ENCODE measurements around the gene HOXC9.
A peak's percentile ranks its signal among the peaks of the same experiment; 100 is the strongest.

Gene HOXC9

DNA sequence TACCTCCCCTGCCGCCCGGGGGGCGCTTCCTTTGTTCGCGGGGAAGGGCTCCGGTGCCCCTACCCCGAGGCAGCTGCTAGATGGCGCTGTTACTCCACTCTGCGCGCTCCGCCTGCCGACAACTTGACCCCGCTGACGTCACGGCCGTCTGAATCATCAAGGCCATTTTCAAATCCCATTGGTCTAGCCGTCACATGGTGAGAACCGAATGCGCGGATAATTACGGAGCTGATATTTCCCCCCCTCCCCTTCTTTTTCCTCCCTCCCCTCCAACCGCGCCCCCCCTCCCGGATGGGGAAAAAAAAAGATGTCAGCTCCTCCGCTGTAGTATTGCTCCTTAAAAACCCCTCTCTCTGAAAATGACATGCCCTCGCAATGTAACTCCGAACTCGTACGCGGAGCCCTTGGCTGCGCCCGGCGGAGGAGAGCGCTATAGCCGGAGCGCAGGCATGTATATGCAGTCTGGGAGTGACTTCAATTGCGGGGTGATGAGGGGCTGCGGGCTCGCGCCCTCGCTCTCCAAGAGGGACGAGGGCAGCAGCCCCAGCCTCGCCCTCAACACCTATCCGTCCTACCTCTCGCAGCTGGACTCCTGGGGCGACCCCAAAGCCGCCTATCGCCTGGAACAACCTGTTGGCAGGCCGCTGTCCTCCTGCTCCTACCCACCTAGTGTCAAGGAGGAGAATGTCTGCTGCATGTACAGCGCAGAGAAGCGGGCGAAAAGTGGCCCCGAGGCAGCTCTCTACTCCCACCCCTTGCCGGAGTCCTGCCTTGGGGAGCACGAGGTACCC, 14.9 kb upstream of the HOXC9 start, which contains the start of gene HOXC10 (continued):
- TF ChIP-seq, protein P1, sequence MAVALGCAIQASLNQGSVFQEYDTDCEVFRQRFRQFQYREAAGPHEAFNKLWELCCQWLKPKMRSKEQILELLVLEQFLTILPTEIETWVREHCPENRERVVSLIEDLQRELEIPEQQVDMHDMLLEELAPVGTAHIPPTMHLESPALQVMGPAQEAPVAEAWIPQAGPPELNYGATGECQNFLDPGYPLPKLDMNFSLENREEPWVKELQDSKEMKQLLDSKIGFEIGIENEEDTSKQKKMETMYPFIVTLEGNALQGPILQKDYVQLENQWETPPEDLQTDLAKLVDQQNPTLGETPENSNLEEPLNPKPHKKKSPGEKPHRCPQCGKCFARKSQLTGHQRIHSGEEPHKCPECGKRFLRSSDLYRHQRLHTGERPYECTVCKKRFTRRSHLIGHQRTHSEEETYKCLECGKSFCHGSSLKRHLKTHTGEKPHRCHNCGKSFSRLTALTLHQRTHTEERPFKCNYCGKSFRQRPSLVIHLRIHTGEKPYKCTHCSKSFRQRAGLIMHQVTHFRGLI (tag by site-specific recombination; IDR thresholded peaks at IDR 0.05): no peak
- TF ChIP-seq, protein P2, sequence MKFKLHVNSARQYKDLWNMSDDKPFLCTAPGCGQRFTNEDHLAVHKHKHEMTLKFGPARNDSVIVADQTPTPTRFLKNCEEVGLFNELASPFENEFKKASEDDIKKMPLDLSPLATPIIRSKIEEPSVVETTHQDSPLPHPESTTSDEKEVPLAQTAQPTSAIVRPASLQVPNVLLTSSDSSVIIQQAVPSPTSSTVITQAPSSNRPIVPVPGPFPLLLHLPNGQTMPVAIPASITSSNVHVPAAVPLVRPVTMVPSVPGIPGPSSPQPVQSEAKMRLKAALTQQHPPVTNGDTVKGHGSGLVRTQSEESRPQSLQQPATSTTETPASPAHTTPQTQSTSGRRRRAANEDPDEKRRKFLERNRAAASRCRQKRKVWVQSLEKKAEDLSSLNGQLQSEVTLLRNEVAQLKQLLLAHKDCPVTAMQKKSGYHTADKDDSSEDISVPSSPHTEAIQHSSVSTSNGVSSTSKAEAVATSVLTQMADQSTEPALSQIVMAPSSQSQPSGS (tag by site-specific recombination; IDR thresholded peaks at IDR 0.05; ENCODE audit: low read depth): peak; percentile 96
- TF ChIP-seq ZNF571 (tag by site-specific recombination; IDR thresholded peaks at IDR 0.05) (no peak), ZNF416 (tag by site-specific recombination; IDR thresholded peaks at IDR 0.05) (no peak), ZNF501 (tag by site-specific recombination; IDR thresholded peaks at IDR 0.05) (no peak), ZSCAN16 (tag by site-specific recombination; IDR thresholded peaks at IDR 0.05) (no peak), ZNF530 (tag by site-specific recombination; IDR thresholded peaks at IDR 0.05; ENCODE audit: low read depth) (no peak), ZNF837 (tag by site-specific recombination; IDR thresholded peaks at IDR 0.05) (no peak), ZXDB (tag by site-specific recombination; IDR thresholded peaks at IDR 0.05) (peak; percentile 45; the same call in 1 of the 2 replicates), ZNF132 (tag by site-specific recombination; IDR thresholded peaks at IDR 0.05; ENCODE audit: borderline replicate concordance) (no peak), MZF1 (tag by site-specific recombination; IDR thresholded peaks at IDR 0.05; ENCODE audit: borderline replicate concordance) (no peak), ZNF549 (tag by site-specific recombination; IDR thresholded peaks at IDR 0.05) (no peak), ZNF600 (tag by site-specific recombination; IDR thresholded peaks at IDR 0.05) (no peak), ZNF155 (tag by site-specific recombination; IDR thresholded peaks at IDR 0.05) (no peak), ZNF701 (tag by site-specific recombination; IDR thresholded peaks at IDR 0.05) (no peak), ZNF112 (tag by site-specific recombination; IDR thresholded peaks at IDR 0.05) (no peak), ZNF426 (tag by site-specific recombination; IDR thresholded peaks at IDR 0.05) (no peak), ZNF629 (tag by site-specific recombination; IDR thresholded peaks at IDR 0.05) (peak; percentile 98), SALL2 (tag by site-specific recombination; IDR thresholded peaks at IDR 0.05; ENCODE audit: borderline replicate concordance) (no peak), ZNF76 (tag by site-specific recombination; IDR thresholded peaks at IDR 0.05; ENCODE audit: borderline replicate concordance, low read depth) (0 out of 2 replicates have a peak, but pooled peaks have one; percentile 40), ZSCAN30 (tag by site-specific recombination; IDR thresholded peaks at IDR 0.05) (0 out of 2 replicates have a peak, but pooled peaks have one; percentile 41), ZNF560 (tag by site-specific recombination; IDR thresholded peaks at IDR 0.05; ENCODE audit: borderline replicate concordance) (no peak), TSHZ1 (tag by site-specific recombination; IDR thresholded peaks at IDR 0.05; ENCODE audit: borderline replicate concordance) (0 out of 2 replicates have a peak, but pooled peaks have one; percentile 50), GFI1B (tag by site-specific recombination; IDR thresholded peaks at IDR 0.05) (no peak), ZNF777 (tag by site-specific recombination; IDR thresholded peaks at IDR 0.05; ENCODE audit: borderline replicate concordance) (no peak), ZNF324 (tag by site-specific recombination; IDR thresholded peaks at IDR 0.05) (no peak), ZNF18 (tag by site-specific recombination; IDR thresholded peaks at IDR 0.05) (no peak)
- TF ChIP-seq, protein P3, sequence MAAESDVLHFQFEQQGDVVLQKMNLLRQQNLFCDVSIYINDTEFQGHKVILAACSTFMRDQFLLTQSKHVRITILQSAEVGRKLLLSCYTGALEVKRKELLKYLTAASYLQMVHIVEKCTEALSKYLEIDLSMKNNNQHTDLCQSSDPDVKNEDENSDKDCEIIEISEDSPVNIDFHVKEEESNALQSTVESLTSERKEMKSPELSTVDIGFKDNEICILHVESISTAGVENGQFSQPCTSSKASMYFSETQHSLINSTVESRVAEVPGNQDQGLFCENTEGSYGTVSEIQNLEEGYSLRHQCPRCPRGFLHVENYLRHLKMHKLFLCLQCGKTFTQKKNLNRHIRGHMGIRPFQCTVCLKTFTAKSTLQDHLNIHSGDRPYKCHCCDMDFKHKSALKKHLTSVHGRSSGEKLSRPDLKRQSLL (tag by site-specific recombination; IDR thresholded peaks at IDR 0.05): no peak; the same call in 1 of the 2 replicates
- TF ChIP-seq, protein P4, sequence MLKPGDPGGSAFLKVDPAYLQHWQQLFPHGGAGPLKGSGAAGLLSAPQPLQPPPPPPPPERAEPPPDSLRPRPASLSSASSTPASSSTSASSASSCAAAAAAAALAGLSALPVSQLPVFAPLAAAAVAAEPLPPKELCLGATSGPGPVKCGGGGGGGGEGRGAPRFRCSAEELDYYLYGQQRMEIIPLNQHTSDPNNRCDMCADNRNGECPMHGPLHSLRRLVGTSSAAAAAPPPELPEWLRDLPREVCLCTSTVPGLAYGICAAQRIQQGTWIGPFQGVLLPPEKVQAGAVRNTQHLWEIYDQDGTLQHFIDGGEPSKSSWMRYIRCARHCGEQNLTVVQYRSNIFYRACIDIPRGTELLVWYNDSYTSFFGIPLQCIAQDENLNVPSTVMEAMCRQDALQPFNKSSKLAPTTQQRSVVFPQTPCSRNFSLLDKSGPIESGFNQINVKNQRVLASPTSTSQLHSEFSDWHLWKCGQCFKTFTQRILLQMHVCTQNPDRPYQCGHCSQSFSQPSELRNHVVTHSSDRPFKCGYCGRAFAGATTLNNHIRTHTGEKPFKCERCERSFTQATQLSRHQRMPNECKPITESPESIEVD (tag by site-specific recombination; IDR thresholded peaks at IDR 0.05): no peak

All from HEK293 (cell line).